ACC112 (cell line): ENCODE results near the gene KCNMB2.
"Not testable (repeated sequence)": the region's sequence is repeated elsewhere in the genome, so short reads cannot be mapped to it uniquely, and the experiment has no call there.

Source experiments
- H2AFZ ChIP-seq: fragments of 200-600 bp; sonication (generic); one replicate; pipeline ENCODE4 v1.6.0; 2017; ENCODE audit warnings: antibody characterized with exemption, low read length; ENCODE audit not compliant: unreplicated experiment
- H3K27ac ChIP-seq: fragments of 200-600 bp; sonication (generic); 2 replicates; pipeline ENCODE4 v1.5.1; 2014; ENCODE audit warnings: low read depth, mild to moderate bottlenecking, antibody characterized with exemption, low read length, moderate library complexity
- H3K27me3 ChIP-seq: fragments of 200-600 bp; sonication (generic); 2 replicates; pipeline ENCODE4 v1.6.1; 2014; ENCODE audit warnings: mild to moderate bottlenecking, antibody characterized with exemption, low read length, moderate library complexity, mixed read lengths; ENCODE audit not compliant: insufficient read depth
- H3K36me3 ChIP-seq: fragments of 200-600 bp; sonication (generic); 2 replicates; pipeline ENCODE4 v1.6.1; 2016; ENCODE audit warnings: mild to moderate bottlenecking, antibody characterized with exemption, low read length, moderate library complexity, mixed read lengths; ENCODE audit not compliant: insufficient read depth
- H3K4me1 ChIP-seq: fragments of 200-600 bp; sonication (generic); one replicate; pipeline ENCODE4 v1.6.1; 2016; ENCODE audit warnings: low read length, mixed read lengths; ENCODE audit not compliant: insufficient read depth, unreplicated experiment, control insufficient read depth
- H3K4me3 ChIP-seq: fragments of 200-600 bp; sonication (generic); 2 replicates; pipeline ENCODE4 v1.5.1; 2014; ENCODE audit warnings: mild to moderate bottlenecking, low read depth, low read length
- H3K79me2 ChIP-seq: fragments of 200-600 bp; sonication (generic); one replicate; pipeline ENCODE4 v1.6.0; 2016; ENCODE audit warnings: low read length; ENCODE audit not compliant: control insufficient read depth, unreplicated experiment, insufficient read depth

The KCNMB2 gene

DNA sequence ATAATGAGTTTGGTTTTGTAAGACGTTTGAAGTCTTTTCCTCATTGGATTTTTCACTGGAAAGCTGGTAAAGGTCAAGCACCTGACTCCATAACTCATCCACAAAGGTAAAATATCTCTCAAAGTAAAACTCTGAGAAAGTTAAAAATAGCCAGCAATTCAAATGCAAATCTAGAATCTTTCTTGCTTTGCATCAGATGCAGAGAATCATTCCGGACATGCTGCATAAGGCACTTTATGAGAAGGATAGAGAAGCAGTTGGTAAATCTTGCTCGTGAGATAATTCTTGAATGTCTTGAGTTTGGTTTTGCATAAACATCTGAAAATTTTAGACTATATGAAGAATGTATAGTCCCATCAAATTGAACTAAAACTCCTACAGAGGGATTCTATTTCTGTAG is 9.1 kb downstream of the KCNMB2 start:
- no peak overlapping the region for H3K4me3 ChIP-seq
- no peaks in the 10 kb centered on the region for H3K79me2 ChIP-seq
- H3K36me3 ChIP-seq, result no peaks in the 10 kb centered on the region
- H3K27me3 ChIP-seq, result no peaks in the 10 kb centered on the region
- H3K4me1 ChIP-seq, result no peaks in the 10 kb centered on the region
- H3K27ac ChIP-seq, result no peak overlapping the region
- H2AFZ ChIP-seq, result no peak overlapping the region

DNA sequence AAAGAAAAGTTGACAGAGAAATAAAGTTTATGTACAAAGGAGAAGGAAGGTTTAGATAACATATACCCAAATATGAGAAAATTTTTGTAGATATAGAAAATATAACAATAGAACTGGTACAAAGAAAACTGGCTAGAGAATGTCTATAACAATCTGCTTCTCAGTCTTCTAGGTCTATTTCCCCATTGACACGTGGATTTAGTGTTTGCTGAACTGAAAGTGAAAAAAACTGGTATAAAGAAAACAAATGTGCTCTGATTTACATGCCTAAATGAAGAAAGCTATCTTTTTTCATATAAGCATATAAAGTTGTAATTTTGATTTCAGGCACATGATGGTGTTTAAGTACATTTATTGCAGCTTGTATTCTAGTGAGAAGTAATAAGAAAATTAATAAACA is 9.8 kb downstream of the KCNMB2 start:
- H3K27ac ChIP-seq, result no peak overlapping the region

DNA sequence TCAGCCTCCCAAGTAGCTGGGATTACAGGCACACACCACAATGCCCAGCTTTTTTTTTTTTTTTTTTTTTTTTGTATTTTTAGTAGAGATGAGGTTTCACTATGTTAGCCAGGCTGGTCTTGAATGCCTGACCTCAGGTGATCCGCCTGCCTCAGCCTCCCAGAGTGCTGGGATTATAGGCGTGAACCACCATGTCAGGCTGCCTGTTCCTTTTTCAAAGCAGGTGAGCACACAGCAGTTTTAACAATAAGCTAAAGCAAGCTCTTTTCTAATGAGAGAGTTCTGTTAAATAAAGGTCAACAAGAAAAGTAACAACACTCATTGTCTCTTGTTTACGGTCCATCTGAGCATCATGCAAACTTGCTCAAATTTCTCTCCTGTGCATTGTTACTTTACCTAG is 13.2 kb downstream of the KCNMB2 start:
- H2AFZ ChIP-seq, H3K79me2 ChIP-seq, H3K4me3 ChIP-seq, H3K27me3 ChIP-seq, H3K36me3 ChIP-seq, H3K27ac ChIP-seq, H3K4me1 ChIP-seq: not testable (repeated sequence)

More for the DNA sequence above, 9.8 kb downstream of the KCNMB2 start:
- no peaks in the 10 kb centered on the region for H3K4me1 ChIP-seq
- no peaks in the 10 kb centered on the region for H3K79me2 ChIP-seq
- no peaks in the 10 kb centered on the region for H3K36me3 ChIP-seq
- no peaks in the 10 kb centered on the region for H3K27me3 ChIP-seq
- H3K4me3 ChIP-seq, result no peak overlapping the region
- H2AFZ ChIP-seq, result no peak overlapping the region

DNA sequence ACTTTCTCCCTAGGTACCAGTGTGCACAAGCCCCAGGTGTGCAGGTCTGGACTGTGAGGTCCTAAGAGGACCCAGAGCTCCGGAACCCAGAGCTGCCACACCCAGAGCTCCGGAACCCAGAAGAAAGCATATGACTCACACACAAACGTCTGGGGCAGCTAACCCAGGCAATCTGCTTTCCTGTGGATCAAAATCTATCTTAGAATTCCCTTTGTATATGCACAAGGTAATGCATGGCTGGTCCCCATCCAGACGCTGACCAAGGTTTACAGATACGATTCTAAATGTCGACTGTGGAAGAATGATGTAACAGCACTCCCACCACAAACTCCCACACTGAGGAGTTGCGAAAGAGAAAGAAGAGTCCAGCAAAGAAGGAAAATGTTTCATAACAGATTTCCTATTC is 15.7 kb downstream of the KCNMB2 start:
- no peaks in the 10 kb centered on the region for H3K36me3 ChIP-seq
- H3K79me2 ChIP-seq, result no peaks in the 10 kb centered on the region
- H3K27me3 ChIP-seq, result no peaks in the 10 kb centered on the region
- peaks cover 3% of the 10 kb centered on the region for H3K4me1 ChIP-seq
- no peak overlapping the region for H2AFZ ChIP-seq
- peak overlapping the region; percentile 52; the same call in 1 of the 2 replicates for H3K4me3 ChIP-seq
- H3K27ac ChIP-seq, result no peak overlapping the region

DNA sequence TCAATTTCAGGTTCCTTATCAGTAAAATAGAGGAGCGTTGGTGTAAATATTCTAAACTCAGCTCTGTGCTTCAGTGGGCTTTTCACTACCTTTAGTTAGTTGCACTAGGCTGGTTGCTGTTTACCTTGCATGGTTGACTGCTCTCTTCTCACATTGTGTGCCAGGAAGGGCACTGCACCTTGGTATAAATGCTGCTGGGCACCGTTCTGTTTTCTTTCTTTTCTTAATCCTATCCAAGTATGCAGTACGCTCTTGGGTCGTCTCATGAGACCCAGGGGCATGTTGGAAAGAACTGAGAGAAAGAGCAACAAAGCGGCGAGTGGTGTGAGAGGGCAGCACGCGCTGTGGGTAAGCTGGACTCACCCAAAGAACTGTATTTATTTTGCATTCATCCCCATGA is 22.4 kb downstream of the KCNMB2 start:
- Histone ChIP-seq H3K4me1 (peaks cover 10% of the 10 kb centered on the region), H3K79me2 (no peaks in the 10 kb centered on the region), H3K36me3 (no peaks in the 10 kb centered on the region), H2AFZ (no peak overlapping the region), H3K4me3 (no peak overlapping the region), H3K27me3 (no peaks in the 10 kb centered on the region), H3K27ac (no peak overlapping the region)

DNA sequence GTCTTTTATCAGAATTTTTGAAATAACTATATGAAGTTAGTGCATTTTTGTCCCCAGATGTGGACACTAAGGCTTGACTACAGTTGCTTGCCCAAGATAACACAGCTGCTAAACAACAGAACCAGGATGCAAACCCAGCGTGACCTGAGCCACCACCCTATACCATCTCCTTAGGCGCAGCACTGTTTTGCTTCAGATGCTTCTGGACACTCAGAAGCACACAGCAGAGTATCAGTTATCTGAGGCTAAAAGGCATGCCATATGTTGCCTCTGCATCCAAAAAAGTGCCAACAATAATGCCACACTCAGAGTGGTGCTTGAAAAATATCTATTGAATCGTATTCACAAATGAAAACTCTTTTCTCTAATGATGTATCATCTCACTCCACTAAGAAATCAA is 24.5 kb downstream of the KCNMB2 start:
- Histone ChIP-seq H2AFZ (no peak overlapping the region), H3K36me3 (no peaks in the 10 kb centered on the region), H3K4me1 (peaks cover 10% of the 10 kb centered on the region), H3K4me3 (no peak overlapping the region), H3K79me2 (no peaks in the 10 kb centered on the region), H3K27me3 (no peaks in the 10 kb centered on the region), H3K27ac (no peak overlapping the region)

DNA sequence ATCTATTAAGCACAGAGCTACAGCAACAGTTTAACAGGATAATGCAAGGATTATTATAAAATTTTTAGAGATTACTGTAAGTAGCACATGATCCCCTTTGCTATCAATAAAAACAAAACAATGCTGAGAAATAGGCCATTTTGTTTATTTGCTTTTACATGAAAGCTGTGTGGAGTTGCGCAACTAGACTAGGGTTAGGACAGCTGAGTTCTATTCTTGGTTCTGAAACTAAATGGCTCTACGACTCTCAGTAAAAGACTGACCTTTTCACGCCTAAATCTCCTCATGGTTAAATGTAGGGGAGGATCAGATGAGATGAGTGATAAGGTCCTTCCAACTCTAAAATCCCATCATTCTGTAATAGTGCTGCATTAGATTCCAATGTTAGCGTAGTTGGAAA is 25.0 kb downstream of the KCNMB2 start:
- H3K27me3 ChIP-seq, result no peaks in the 10 kb centered on the region
- H3K36me3 ChIP-seq, result no peaks in the 10 kb centered on the region
- no peak overlapping the region for H3K4me3 ChIP-seq
- no peak overlapping the region for H3K27ac ChIP-seq
- no peak overlapping the region for H2AFZ ChIP-seq
- peaks cover 10% of the 10 kb centered on the region for H3K4me1 ChIP-seq
- H3K79me2 ChIP-seq, result no peaks in the 10 kb centered on the region

DNA sequence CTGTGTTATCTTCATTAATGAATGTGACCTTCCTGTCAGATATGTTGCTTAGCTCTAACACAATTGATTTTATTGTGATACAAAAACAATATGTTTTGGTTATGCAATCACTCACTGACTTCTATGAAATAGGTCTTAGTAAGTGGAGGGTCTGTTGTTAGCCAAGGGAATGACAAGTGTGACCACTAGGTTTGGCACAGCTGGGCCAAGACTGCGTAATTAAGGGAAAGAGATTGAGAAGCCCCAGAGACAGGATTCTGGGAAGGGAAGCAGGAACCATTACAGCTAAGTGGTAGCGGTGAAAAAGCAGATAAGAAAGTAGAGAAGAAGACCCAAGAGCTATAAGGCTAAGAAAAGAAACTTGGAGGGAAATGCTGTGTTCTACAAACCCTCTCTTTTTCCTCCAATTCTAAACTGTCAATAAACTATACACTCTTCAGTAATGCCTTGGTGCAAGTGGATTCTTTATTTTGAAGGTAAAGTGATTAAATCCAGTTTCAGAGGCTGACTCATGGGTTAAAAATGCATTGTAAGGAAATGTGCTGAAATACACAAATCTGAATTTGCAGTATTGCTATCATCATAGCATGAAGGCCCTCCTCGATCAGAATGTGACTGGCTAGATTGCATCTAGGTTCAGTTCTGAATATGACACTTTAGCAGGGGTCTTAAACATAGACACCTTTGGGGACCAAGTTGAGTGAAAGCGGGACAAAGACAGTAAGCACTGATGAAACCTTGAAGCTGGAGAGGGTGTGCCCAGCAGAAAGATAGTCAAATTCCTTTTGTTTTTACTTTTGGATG is 26.1 kb downstream of the KCNMB2 start:
- H3K4me1 ChIP-seq, result peaks cover 10% of the 10 kb centered on the region
- H3K4me3 ChIP-seq, result peak overlapping the region; percentile 64
- H3K79me2 ChIP-seq, result no peaks in the 10 kb centered on the region
- H3K27me3 ChIP-seq, result no peaks in the 10 kb centered on the region
- H3K36me3 ChIP-seq, result no peaks in the 10 kb centered on the region
- peak overlapping the region; percentile 14; the same call in 1 of the 2 replicates for H3K27ac ChIP-seq
- no peak overlapping the region for H2AFZ ChIP-seq

DNA sequence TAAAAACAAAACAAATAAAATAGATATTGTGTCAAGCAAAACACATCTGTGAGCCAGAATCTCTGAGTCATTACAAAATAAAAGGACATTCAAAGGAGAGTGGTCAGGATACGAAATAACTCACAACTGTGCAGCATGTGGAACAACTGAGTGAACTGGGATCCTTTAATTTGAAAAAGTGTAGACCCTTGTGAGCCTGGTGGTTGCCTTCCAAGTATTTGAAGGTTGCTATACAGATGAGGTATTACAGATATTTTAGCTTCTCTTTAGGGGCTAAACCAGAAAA is 26.7 kb downstream of the KCNMB2 start:
- Histone ChIP-seq H3K4me1 (peaks cover 10% of the 10 kb centered on the region), H2AFZ (no peak overlapping the region), H3K27ac (no peak overlapping the region), H3K27me3 (no peaks in the 10 kb centered on the region), H3K36me3 (no peaks in the 10 kb centered on the region), H3K79me2 (no peaks in the 10 kb centered on the region), H3K4me3 (peak overlapping the region; percentile 64)

DNA sequence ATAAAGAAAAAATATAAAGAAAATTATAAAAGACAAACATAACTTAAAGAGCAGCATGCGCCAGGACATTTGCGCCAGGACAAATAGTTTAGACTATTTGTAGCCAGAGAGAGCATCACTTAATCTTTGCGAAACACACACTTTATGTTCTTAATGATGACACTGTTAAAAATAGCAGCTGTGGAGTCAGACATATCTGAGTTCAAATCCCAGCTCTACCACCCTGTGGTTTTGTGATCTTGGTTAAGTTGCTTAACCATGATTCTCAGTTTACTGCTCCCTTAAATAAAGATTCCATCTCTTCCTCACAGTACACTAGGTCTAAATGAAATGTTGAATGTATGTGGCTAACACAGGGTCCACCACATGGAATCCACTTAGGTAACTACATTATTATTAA is 31.4 kb downstream of the KCNMB2 start:
- H3K36me3 ChIP-seq, result no peaks in the 10 kb centered on the region
- no peak overlapping the region for H3K4me3 ChIP-seq
- peaks cover 7% of the 10 kb centered on the region for H3K4me1 ChIP-seq
- no peaks in the 10 kb centered on the region for H3K79me2 ChIP-seq
- no peaks in the 10 kb centered on the region for H3K27me3 ChIP-seq
- H3K27ac ChIP-seq, result no peak overlapping the region
- H2AFZ ChIP-seq, result no peak overlapping the region

DNA sequence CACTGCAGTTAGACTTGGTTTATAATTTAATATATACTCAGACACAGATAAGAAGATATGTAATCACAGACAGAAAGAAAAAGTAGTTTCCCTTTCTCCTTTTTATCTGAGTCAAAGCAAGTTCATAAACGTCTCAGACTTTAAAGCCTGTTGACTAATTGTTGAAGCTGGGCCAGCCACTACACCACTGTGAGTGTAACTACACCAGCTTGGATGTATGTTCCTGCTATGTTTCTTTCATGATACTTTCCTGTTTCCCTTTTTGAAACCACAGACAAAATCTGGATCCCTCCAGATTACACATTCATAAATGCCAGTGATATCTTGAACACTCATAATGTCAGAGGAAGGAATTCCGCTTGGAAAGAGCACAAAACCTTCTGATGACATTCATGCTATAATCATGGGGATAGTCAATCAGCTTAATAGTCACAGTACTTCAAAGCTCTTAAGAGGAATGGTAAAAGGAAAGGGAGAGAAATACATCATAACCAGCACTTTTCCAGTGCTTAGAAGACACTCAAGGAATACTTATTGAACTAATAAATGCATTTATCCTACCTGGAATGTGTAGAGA is 32.0 kb downstream of the KCNMB2 start:
- H3K4me1 ChIP-seq, result peaks cover under 1% of the 10 kb centered on the region
- H3K36me3 ChIP-seq, result no peaks in the 10 kb centered on the region
- no peaks in the 10 kb centered on the region for H3K79me2 ChIP-seq
- no peak overlapping the region for H3K4me3 ChIP-seq
- no peaks in the 10 kb centered on the region for H3K27me3 ChIP-seq
- no peak overlapping the region for H2AFZ ChIP-seq
- H3K27ac ChIP-seq, result no peak overlapping the region
